Glutamatergic neuron (in vitro differentiated cells): ENCODE results near the gene PSME3. TPM values are rescaled to one million over a fixed set of nuclear protein-coding genes. Genes with fewer than 3 reads are reported as not detected.
A peak's percentile ranks its signal among the peaks of the same experiment; 100 is the strongest.

Experiments
- DNase-seq: peaks from one replicate; pipeline ENCODE4 v3.0.0; 2022
- H3K27ac Mint-ChIP-seq: one replicate; pipeline ENCODE4 v1.8.0; 2020; ENCODE audit warnings: mild to moderate bottlenecking, mixed read lengths, inconsistent platforms; ENCODE audit not compliant: unreplicated experiment
- H3K27me3 Mint-ChIP-seq: one replicate; pipeline ENCODE4 v1.8.0; 2020; ENCODE audit warnings: mild to moderate bottlenecking, moderate library complexity, mixed read lengths, inconsistent platforms; ENCODE audit not compliant: unreplicated experiment
- H3K36me3 Mint-ChIP-seq: one replicate; pipeline ENCODE4 v1.8.0; 2020; ENCODE audit warnings: mild to moderate bottlenecking, mixed read lengths, inconsistent platforms; ENCODE audit not compliant: unreplicated experiment
- H3K4me1 Mint-ChIP-seq: one replicate; pipeline ENCODE4 v1.8.0; 2020; ENCODE audit warnings: mild to moderate bottlenecking, low read depth, mixed read lengths, inconsistent platforms; ENCODE audit not compliant: unreplicated experiment
- H3K4me3 Mint-ChIP-seq: one replicate; pipeline ENCODE4 v1.8.0; 2020; ENCODE audit warnings: mild to moderate bottlenecking, mixed read lengths, inconsistent platforms; ENCODE audit not compliant: unreplicated experiment
- H3K9me3 Mint-ChIP-seq: one replicate; pipeline ENCODE4 v1.8.0; 2020; ENCODE audit warnings: mild to moderate bottlenecking, moderate library complexity, mixed read lengths, inconsistent platforms; ENCODE audit not compliant: unreplicated experiment
- CTCF ChIP-seq: fragments of 200-600 bp; sonication (generic); IDR thresholded peaks from one replicate; pipeline ENCODE4 v1.5.0; 2021; ENCODE audit not compliant: partially characterized antibody, unreplicated experiment
- total RNA-seq: library from RNA; stranded (reverse); fragmentation: NEBNext Ultra II Directional; extraction: Animal tissue kit (Norgen Biotek cat#: 25700); gene quantifications from one replicate; pipeline ENCODE4 v1.2.1, GENCODE V29; 2021; ENCODE audit not compliant: unreplicated experiment

PSME3 gene
- total RNA-seq, 1 donor from 2014 or later = 127 TPM

GRCh38 chr17:42841975-42842685 lies 8.9 kb downstream of the PSME3 start:
- no peak overlapping the region for H3K27ac Mint-ChIP-seq

GRCh38 chr17:42843358-42843934 lies 10.2 kb downstream of the PSME3 start:
- DNase-seq = peak; percentile 37
- Mint-ChIP-seq H3K9me3 (no peaks in the 10 kb centered on the region), H3K36me3 (no peaks in the 10 kb centered on the region), H3K4me3 (no peak overlapping the region), H3K27me3 (peaks cover 2% of the 10 kb centered on the region), H3K27ac (peak overlapping the region; percentile 30), H3K4me1 (no peaks in the 10 kb centered on the region)
- TF ChIP-seq CTCF = peak; percentile 69

More at GRCh38 chr17:42841975-42842685, 8.9 kb downstream of the PSME3 start:
- DNase-seq = no peak
- Mint-ChIP-seq H3K9me3 (peaks cover 2% of the 10 kb centered on the region), H3K4me3 (no peak overlapping the region), H3K27me3 (no peaks in the 10 kb centered on the region), H3K36me3 (no peaks in the 10 kb centered on the region), H3K4me1 (no peaks in the 10 kb centered on the region)
- TF ChIP-seq CTCF = no peak

GRCh38 chr17:42844271-42844670 lies 11.1 kb downstream of the PSME3 start, which contains the start of gene AOC2:
Gene AOC2, plus strand, starts transcription at chr17:42844580. Its CDS starts 47 bp downstream, at chr17:42844627.
- H3K27ac Mint-ChIP-seq = peak within 1 kb of the TSS; percentile 30
- H3K4me3 Mint-ChIP-seq = no peak within 1 kb of the TSS
- no peak for TF ChIP-seq CTCF
- DNase-seq = no peak
- H3K36me3 Mint-ChIP-seq = no peaks in the 10 kb centered on the region
- no peaks in the 10 kb centered on the region for H3K9me3 Mint-ChIP-seq
- peaks cover 2% of the 10 kb centered on the region for H3K27me3 Mint-ChIP-seq
- no peaks in the 10 kb centered on the region for H3K4me1 Mint-ChIP-seq

- DNase-seq = no peak
- Mint-ChIP-seq H3K9me3 (no peaks in the 10 kb centered on the region), H3K4me3 (no peak overlapping the region), H3K27ac (no peak overlapping the region), H3K4me1 (no peaks in the 10 kb centered on the region), H3K36me3 (no peaks in the 10 kb centered on the region), H3K27me3 (peaks cover 2% of the 10 kb centered on the region)
- TF ChIP-seq CTCF = no peak
Measured at GRCh38 chr17:42844761-42845555, 11.8 kb downstream of the PSME3 start.
